ENCODE results near the gene ADAM19. TPM values are rescaled to one million over a fixed set of nuclear protein-coding genes. Genes with fewer than 3 reads are reported as not detected.

The ADAM19 gene
- total RNA-seq, 1 donor from 2014 or later: 97.1 TPM

- intact Hi-C loops (cut with DNase I): loop anchor here (2.0 kb wide), 1 partner anchor 13 kb away; no protein-coding TSS in a partner anchor
- no peak for DNase-seq (ENCODE audit: low spot score)
These were observed 27.5 kb downstream of the ADAM19 start for GRCh38 chr5:157547941-157548512.

DNA sequence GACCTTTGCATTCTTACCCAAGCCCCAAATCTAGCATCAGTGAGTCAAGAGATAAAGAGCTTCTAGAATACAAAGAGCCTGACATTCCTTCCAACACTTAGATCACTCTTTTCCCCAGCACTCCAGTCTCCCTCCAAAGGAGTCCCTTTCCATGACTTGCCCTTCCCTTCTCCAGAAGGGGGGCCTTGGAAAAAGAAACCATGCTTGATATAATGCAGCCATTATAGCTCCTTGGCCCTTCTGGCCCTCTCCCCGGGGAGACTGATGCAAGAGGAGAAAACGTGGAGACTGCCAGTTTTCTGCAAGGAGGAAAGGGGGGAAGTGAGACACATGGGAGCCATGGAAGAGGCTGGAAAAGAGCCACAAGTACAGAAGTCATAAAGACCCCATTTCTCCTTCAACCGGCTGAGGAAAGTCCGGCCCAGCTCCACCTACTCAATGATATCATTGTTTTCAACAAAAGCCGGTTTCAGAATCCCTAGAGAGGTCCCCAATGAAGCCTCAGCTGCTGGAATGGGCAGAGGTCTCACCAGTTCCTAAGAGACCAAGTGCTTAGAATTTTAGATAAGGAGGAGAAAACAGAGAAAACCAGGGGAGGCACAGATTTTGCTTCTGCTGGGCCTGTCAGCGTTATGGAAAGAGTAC is 29.0 kb downstream of the ADAM19 start:
- no peak for DNase-seq (ENCODE audit: low spot score)

GRCh38 chr5:157545610-157546310 is 29.8 kb downstream of the ADAM19 start:
- no peak for DNase-seq (ENCODE audit: low spot score)
- intact Hi-C loops (cut with DNase I): no loop called here

More for the DNA sequence above, 29.0 kb downstream of the ADAM19 start:
- intact Hi-C loops (cut with DNase I): no loop called here

DNA sequence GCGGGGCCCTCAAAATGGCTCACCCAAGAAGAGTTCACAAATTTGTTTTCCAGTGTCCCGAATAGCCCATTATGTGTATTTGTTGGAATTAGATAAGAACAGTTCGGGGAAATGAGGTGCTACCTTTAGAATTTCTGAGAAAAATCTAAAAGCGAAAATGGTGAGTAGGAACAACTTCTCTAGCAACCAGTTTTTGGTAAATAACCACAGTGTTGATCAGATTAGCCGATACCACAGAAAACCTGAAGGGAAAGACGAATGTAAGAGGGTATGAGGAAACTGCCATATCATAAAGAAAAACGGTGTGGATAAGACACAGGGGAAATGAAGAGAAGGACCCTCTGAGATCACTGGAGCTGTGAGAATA is 31.0 kb downstream of the ADAM19 start:
- intact Hi-C loops (cut with DNase I): no loop called here
- DNase-seq (ENCODE audit: low spot score): no peak

GRCh38 chr5:157543825-157544622 is 31.6 kb downstream of the ADAM19 start:
- intact Hi-C loops (cut with DNase I): no loop called here

GRCh38 chr5:157542282-157543000 is 33.1 kb downstream of the ADAM19 start:
- DNase-seq (ENCODE audit: low spot score): peak; percentile 43
- intact Hi-C loops (cut with DNase I): no loop called here

More at GRCh38 chr5:157543825-157544622, 31.6 kb downstream of the ADAM19 start:
- DNase-seq (ENCODE audit: low spot score): no peak

GRCh38 chr5:157541447-157542118 is 34.0 kb downstream of the ADAM19 start:
- peak; percentile 57 for DNase-seq (ENCODE audit: low spot score)
- intact Hi-C loops (cut with DNase I): no loop called here

- intact Hi-C loops (cut with DNase I): no loop called here
- peak; percentile 78 for DNase-seq (ENCODE audit: low spot score)
These were observed 34.7 kb downstream of the ADAM19 start for GRCh38 chr5:157540707-157541446.

DNA sequence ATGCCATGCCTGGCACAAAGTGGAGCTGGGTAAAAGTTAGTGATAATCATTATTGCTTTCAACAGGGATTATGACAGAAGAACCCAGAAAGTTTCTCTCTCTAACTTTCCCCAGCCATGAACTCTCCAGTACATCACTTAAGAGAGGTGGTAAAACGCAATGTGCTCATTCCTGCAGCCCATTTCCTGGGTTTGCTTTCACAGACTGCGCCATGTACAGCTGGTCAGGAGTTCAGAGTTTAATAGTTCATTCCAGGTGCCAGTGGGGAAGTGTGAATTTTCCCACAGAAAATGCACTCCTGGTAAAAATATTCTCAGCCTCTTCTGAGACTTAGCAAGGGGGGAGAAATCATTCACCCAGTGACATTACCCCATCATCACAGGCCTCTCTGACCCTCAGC is 35.5 kb downstream of the ADAM19 start:
- peak; percentile 47 for DNase-seq (ENCODE audit: low spot score)
- intact Hi-C loops (cut with DNase I): no loop called here

GRCh38 chr5:157539503-157540022 is 36.0 kb downstream of the ADAM19 start:
- DNase-seq (ENCODE audit: low spot score): no peak
- intact Hi-C loops (cut with DNase I): no loop called here

- intact Hi-C loops (cut with DNase I): no loop called here
- DNase-seq (ENCODE audit: low spot score): peak; percentile 62
These were observed 37.3 kb downstream of the ADAM19 start for GRCh38 chr5:157538311-157538710.

DNA sequence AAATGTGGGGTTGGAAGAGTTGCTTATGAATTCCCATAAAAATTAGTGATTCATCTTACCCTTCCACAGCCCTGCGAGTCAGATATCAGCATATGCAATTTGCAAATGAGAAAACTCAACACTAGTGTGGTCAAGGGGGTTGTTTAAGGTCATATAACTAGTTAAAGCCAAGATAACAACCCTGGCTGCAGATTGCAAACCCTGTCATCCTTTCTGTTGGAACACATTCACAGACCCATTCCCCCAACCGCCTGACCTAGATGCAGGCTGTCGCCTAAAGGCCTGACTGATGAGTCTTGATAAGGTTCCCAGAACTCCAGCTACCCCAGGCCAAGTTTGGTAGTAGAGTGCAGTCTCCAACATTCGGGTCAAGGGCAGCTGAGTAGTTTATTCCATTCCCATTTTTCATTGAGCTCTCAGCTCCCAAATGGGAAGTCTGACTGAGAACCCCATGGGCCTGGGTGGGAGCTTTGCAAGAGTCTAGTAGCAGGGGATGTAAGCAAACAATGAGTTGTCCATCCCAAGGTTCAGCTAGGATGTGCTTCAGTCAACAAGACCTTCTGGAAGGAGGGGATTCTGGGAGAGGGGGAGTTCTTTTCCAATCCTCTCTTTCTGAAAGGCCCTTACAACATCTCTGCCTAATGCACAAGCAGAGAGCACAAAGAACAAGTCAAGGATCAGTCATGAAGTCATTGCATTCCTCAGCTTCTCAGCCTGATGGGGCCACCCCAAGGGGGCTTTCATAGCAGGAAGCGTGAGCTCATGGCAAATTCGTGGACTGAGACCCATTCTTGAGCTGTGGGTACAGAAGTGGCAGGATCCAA is 40.3 kb downstream of the ADAM19 start:
- DNase-seq (ENCODE audit: low spot score): peak; percentile 81
- intact Hi-C loops (cut with DNase I): loop anchor here (2.0 kb wide), 1 partner anchor 14 kb away; no protein-coding TSS in a partner anchor

- DNase-seq (ENCODE audit: low spot score): no peak
- intact Hi-C loops (cut with DNase I): no loop called here
These were observed 42.5 kb downstream of the ADAM19 start for GRCh38 chr5:157533011-157533481.

DNA sequence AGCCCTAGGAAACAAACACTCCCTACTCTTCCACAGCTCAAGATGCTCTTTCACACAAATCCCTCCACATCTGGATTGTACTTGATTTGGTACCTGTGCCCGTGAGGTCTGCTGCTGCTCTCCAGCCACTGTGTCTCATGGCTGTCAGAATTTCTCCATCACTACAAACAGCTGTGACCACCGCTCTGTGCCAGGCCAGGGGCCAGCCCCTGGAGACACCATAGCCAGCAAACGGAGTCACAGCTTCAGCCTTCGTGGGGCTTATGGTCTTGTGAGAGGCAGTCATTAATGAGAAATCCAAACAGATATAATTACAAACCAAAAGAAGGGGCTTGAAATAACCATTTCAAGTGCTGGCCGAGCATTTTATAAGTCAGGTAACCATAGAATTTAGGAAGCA is 43.6 kb downstream of the ADAM19 start:
- DNase-seq (ENCODE audit: low spot score): peak; percentile 54
- intact Hi-C loops (cut with DNase I): no loop called here

DNA sequence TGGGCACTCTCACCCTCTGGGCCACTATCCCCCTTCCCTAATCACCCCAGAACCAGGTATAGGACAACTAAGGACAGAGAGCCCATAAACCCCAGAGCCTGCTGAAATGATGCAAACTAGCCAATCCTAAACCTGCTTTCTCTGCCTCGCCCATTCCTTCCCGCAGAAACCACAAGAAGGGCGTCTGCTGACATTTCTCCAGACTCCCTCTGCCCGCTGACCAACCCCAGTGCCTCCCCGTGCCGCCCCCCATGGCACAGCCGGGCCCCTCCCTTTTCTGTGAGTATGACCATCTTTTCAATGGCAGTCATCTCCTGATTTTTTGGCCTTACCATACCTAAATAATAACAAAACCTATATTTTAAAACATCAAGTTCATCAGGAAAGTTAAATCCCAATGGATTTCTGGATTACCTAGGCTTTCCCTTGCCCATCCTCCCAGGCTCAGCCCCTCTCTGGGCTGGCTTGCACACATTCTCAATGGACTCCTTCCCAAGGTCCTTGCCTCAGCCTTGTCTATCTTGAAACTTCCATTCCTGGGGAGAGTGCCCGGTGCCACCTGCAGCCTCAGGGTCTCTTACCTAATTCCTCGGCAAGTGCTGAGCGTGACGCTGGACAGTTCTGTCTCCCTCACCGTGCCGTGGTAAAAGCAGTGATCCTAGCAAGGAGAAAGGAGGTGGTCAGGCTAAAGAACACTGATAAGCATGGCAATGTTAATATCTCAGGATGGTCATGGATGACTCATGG is 45.2 kb downstream of the ADAM19 start:
- DNase-seq (ENCODE audit: low spot score): peak; percentile 63
- intact Hi-C loops (cut with DNase I): no loop called here

GRCh38 chr5:157529002-157529401 is 46.6 kb downstream of the ADAM19 start:
- intact Hi-C loops (cut with DNase I): no loop called here
- DNase-seq (ENCODE audit: low spot score): no peak

Measured in cardiac septum (tissue), 1 donor.